Brain microvascular endothelial cell (primary cell): ENCODE data around the gene SBF1.
A peak's percentile ranks its signal among the peaks of the same experiment; 100 is the strongest.

ENCODE experiments used
- DNase-seq: peaks from one replicate; pipeline ENCODE4 v3.0.0-alpha.2; 2020
- H3K27ac ChIP-seq: fragments of 250-450 bp; sonication (Bioruptor Pico); 2 replicates; pipeline ENCODE4 v1.5.1; 2020; ENCODE audit warnings: mild to moderate bottlenecking, moderate library complexity
- H3K27me3 ChIP-seq: fragments of 250-450 bp; sonication (Bioruptor Pico); replicated peaks from 2 replicates; pipeline ENCODE4 v1.5.1; 2020; ENCODE audit warnings: mild to moderate bottlenecking
- H3K36me3 ChIP-seq: fragments of 250-450 bp; sonication (Bioruptor Pico); replicated peaks from 2 replicates; pipeline ENCODE4 v1.5.1; 2020; ENCODE audit warnings: mild to moderate bottlenecking
- H3K4me3 ChIP-seq: 2 replicates; pipeline ENCODE4 v1.5.1; 2011; ENCODE audit warnings: low read depth, mild to moderate bottlenecking, control low read depth, low read length, moderate library complexity
- CTCF ChIP-seq: IDR thresholded peaks from 2 replicates; pipeline ENCODE4 v1.5.1; 2011; ENCODE audit warnings: low read depth, mild to moderate bottlenecking, moderate library complexity, low read length, control low read depth, inconsistent platforms; ENCODE audit errors: missing control alignments
- in situ Hi-C: cut with HindIII; loops from 2 replicates; pipeline ENCODE4 v1.10.0; 2017; ENCODE audit warnings: low sequenced_read_pairs, low pct_ligation_motif_present

SBF1 gene

GRCh38 chr22:50459016-50459415, 15.8 kb downstream of the SBF1 start:
- peaks cover 75% of the 10 kb centered on the region for H3K36me3 ChIP-seq
- no peak overlapping the region for H3K4me3 ChIP-seq
- H3K27me3 ChIP-seq: no peaks in the 10 kb centered on the region
- DNase-seq: no peak
- no peak for TF ChIP-seq CTCF
- in situ Hi-C loops: no loop called here
- H3K27ac ChIP-seq: no peak overlapping the region

- in situ Hi-C loops: no loop called here
- DNase-seq: no peak
- Histone ChIP-seq H3K36me3 (peaks cover 64% of the 10 kb centered on the region), H3K27ac (no peak overlapping the region), H3K4me3 (no peak overlapping the region), H3K27me3 (no peaks in the 10 kb centered on the region)
- peak; percentile 51 for TF ChIP-seq CTCF
Measured at GRCh38 chr22:50456466-50457234, 18.2 kb downstream of the SBF1 start.

DNA sequence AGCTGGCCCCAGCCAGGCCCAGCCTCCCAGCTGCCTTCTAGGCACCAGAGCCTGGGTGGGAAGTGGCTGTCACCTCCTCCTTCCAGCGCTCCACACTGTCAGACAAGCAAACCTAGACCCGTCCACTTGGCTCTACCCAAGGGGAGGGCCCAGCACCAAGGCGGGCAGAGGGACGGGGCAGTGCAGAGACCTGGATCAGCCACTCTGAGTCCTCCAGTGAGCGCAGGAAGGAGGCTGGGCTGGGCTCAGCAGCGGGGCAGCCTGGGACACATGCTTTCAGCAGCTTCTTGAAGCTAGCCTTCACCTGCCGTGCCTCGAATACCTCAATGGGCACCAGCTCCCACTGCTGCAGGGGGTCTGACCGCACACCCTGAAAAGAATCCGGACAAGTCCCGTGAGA, 18.8 kb downstream of the SBF1 start:
- in situ Hi-C loops: no loop called here
- H3K27me3 ChIP-seq: no peaks in the 10 kb centered on the region
- no peak for TF ChIP-seq CTCF
- no peak overlapping the region for H3K4me3 ChIP-seq
- DNase-seq: no peak
- H3K27ac ChIP-seq: no peak overlapping the region
- peaks cover 58% of the 10 kb centered on the region for H3K36me3 ChIP-seq

DNA sequence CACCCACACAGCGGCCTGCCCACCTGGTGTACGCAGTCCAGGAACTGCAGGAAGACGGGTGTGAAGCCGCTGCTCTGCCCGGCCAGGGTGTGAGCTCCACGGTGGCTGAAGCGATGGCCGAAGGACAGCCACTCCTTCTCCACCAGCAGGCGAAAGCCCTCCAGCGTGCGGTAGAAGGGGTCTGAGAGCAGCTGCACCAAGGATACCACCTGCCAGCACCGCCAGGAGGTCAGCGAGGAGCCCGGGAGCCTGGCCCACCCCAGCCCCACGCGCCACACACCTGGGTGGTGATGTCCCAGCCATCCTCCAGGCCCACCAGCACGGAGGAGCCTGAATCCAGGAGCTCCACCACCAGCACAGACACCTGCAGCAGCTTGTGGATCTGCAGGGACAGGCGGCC, 19.6 kb downstream of the SBF1 start:
- peaks cover 53% of the 10 kb centered on the region for H3K36me3 ChIP-seq
- no peaks in the 10 kb centered on the region for H3K27me3 ChIP-seq
- DNase-seq: no peak
- H3K4me3 ChIP-seq: no peak overlapping the region
- H3K27ac ChIP-seq: no peak overlapping the region
- no peak for TF ChIP-seq CTCF
- in situ Hi-C loops: no loop called here

- no peak for TF ChIP-seq CTCF
- Histone ChIP-seq H3K27ac (no peak overlapping the region), H3K36me3 (peaks cover 54% of the 10 kb centered on the region), H3K27me3 (no peaks in the 10 kb centered on the region), H3K4me3 (no peak overlapping the region)
- in situ Hi-C loops: no loop called here
- DNase-seq: no peak
Measured at GRCh38 chr22:50454556-50455075, 20.2 kb downstream of the SBF1 start.

- no peak for DNase-seq
- Histone ChIP-seq H3K36me3 (peaks cover 58% of the 10 kb centered on the region), H3K27ac (no peak overlapping the region), H3K4me3 (no peak overlapping the region), H3K27me3 (no peaks in the 10 kb centered on the region)
- in situ Hi-C loops: no loop called here
- no peak for TF ChIP-seq CTCF
Measured at GRCh38 chr22:50452649-50453048, 22.2 kb downstream of the SBF1 start.
